ENCODE data around the gene PAX4. TPM values are rescaled to one million over a fixed set of nuclear protein-coding genes. Genes with fewer than 3 reads are reported as not detected.

The PAX4 gene
- total and polyA plus RNA-seq, 9 of the 15 experiments (the other 6 are each of a cell fraction or from before 2014, with no cell fraction given) = not detected

DNA sequence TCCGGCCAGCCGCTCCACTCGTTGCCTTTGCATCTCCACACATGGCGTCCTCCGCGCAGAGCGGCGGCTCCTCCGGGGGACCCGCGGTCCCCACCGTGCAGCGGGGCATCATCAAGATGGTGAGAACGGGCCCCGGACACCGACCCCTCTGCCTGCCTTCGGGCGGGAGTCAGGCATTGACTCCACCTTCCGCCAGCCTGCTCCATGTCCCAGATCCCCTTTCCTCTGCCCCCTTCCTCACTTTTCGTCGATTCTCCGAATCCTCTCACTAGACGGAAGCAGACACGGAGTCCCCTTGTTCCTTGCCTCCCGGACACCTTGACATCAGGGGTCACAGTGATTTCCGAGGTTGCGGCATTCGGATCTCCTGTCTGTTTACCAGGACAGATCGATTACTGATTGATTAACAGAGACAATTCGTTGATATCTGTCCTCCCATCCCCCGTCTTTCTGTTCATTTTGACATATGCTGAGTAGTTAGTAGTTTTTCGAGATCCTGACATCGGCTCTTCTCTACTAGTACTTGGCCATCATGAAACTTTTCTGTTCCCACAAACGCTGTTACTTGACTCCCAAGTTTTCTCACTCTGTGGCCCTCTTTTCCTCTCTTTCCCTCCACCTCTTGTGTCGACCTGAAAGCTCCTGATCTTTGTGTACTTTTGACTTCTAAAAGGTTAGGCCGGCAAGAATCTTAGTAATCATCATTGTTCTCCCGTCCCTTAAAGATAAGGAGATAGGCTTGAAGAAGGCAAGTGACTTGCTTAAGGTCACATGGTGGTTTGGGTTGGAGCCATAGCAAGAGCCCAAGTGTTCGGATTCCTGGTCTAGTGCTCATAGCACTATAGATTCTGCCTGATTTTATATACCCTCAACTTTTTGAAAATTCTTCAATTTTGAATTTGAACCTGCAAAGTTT, 34.6 kb upstream of the PAX4 start (continued):
- TF ChIP-seq YY1 (IDR thresholded peaks at IDR 0.05; ENCODE audit: borderline replicate concordance in 1 of 3, control insufficient read depth in 1 of 3, extremely low read depth in 1 of 3, insufficient read depth in 3 of 3, insufficient read length in 1 of 3, insufficient replicate concordance in 2 of 3, low read depth in 1 of 3, low read length in 2 of 3) = peak in 2 of 3 experiments; percentile 39 to 72
- TF ChIP-seq RFX1 (IDR thresholded peaks at IDR 0.05) = no peak
- no peak; the same call in 1 of the 2 replicates for TF ChIP-seq CREB1 (IDR thresholded peaks at IDR 0.05)
- TF ChIP-seq CREB1 (CRISPR knock-in tag; IDR thresholded peaks at IDR 0.05) = no peak
- no peak for TF ChIP-seq MEF2D (tag; conservative IDR thresholded peaks at IDR 0.05; ENCODE audit: low read depth)
- TF ChIP-seq TRIM28 (IDR thresholded peaks at IDR 0.05) = no peak
- TF ChIP-seq LEF1 (IDR thresholded peaks at IDR 0.05) = 0 out of 2 replicates have a peak, but pooled peaks have one; percentile 12
- peak; percentile 85; the same call in 1 of the 2 replicates for TF ChIP-seq MED1 (CRISPR knock-in tag; IDR thresholded peaks at IDR 0.05; ENCODE audit: borderline replicate concordance)
- no peak for TF ChIP-seq FOS (IDR thresholded peaks at IDR 0.05; ENCODE audit: extremely low read depth, insufficient read length)
- no peak for TF ChIP-seq ZNF561 (CRISPR knock-in tag; conservative IDR thresholded peaks at IDR 0.05)
- TF ChIP-seq NCOA4 (IDR thresholded peaks at IDR 0.05; ENCODE audit: partially characterized antibody) = peak; percentile 61
- no peak for TF ChIP-seq ZNF184 (CRISPR knock-in tag; IDR thresholded peaks at IDR 0.05)
- no peak for TF ChIP-seq GTF2A2 (tag; IDR thresholded peaks at IDR 0.05)
- no peak for TF ChIP-seq PHF8 (IDR thresholded peaks at IDR 0.05; ENCODE audit: borderline replicate concordance, low read length)
- TF ChIP-seq ZNF24 (IDR thresholded peaks at IDR 0.05) = 0 out of 2 replicates have a peak, but pooled peaks have one; percentile 41
- TF ChIP-seq RB1 (IDR thresholded peaks at IDR 0.05; ENCODE audit: low read depth) = no peak; the same call in 1 of the 2 replicates
- no peak for TF ChIP-seq BACH1 (tag; IDR thresholded peaks at IDR 0.05)
- TF ChIP-seq ZNF197 (CRISPR knock-in tag; IDR thresholded peaks at IDR 0.05; ENCODE audit: low read depth) = no peak
- peak; percentile 89; the same call in 1 of the 2 replicates for TF ChIP-seq ZSCAN29 (IDR thresholded peaks at IDR 0.05)
- TF ChIP-seq, protein P1, sequence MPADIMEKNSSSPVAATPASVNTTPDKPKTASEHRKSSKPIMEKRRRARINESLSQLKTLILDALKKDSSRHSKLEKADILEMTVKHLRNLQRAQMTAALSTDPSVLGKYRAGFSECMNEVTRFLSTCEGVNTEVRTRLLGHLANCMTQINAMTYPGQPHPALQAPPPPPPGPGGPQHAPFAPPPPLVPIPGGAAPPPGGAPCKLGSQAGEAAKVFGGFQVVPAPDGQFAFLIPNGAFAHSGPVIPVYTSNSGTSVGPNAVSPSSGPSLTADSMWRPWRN (IDR thresholded peaks at IDR 0.05; ENCODE audit: low read depth) = no peak
- no peak for TF ChIP-seq YBX1 (IDR thresholded peaks at IDR 0.05)
- peak in 1 of 2 experiments; percentile 49; a peak in 1 of 4 replicates for TF ChIP-seq KDM4B (IDR thresholded peaks at IDR 0.05; ENCODE audit: borderline replicate concordance in 2 of 2, low read depth in 1 of 2)
- TF ChIP-seq MYBL2 (IDR thresholded peaks at IDR 0.05; ENCODE audit: low read depth) = no peak
- TF ChIP-seq MYBL2 (CRISPR knock-in tag; IDR thresholded peaks at IDR 0.05; ENCODE audit: borderline replicate concordance) = no peak
- TF ChIP-seq RBM39 (optimal IDR thresholded peaks at IDR 0.05; ENCODE audit: low read depth, low read length) = no peak
- TF ChIP-seq HDAC1 (IDR thresholded peaks at IDR 0.05) = peak in 1 of 2 experiments; percentile 6; a peak in 2 of 4 replicates
- TF ChIP-seq E2F3 (CRISPR knock-in tag; IDR thresholded peaks at IDR 0.05) = no peak
- TF ChIP-seq POU5F1 (IDR thresholded peaks at IDR 0.05; ENCODE audit: borderline replicate concordance, low read depth, low read length, partially characterized antibody) = no peak
- TF ChIP-seq ZNF717 (CRISPR knock-in tag; IDR thresholded peaks at IDR 0.05) = no peak
- TF ChIP-seq NFATC3 (IDR thresholded peaks at IDR 0.05) = no peak
- TF ChIP-seq EZH2 (IDR thresholded peaks at IDR 0.05; ENCODE audit: borderline replicate concordance, low read depth, low read length) = no peak

Measured in K562 (cell line).